HEK293 (cell line): ENCODE measurements around the gene METTL2A.
"Not testable (repeated sequence)": the region's sequence is repeated elsewhere in the genome, so short reads cannot be mapped to it uniquely, and the experiment has no call there.

Experiments
- ATF2 ChIP-seq: fragments of 450-650 bp; formaldehyde crosslinking; IDR thresholded peaks from 2 replicates; pipeline ENCODE4 v1.5.1; 2016; ENCODE audit warnings: missing biosample characterization, missing genetic modification characterization, low read depth
- CTCF ChIP-seq: fragments of 450-650 bp; formaldehyde crosslinking; IDR thresholded peaks from 2 replicates; pipeline ENCODE4 v1.5.1; 2016; ENCODE audit warnings: missing biosample characterization, missing genetic modification characterization
- KLF10 ChIP-seq: fragments of 450-650 bp; IDR thresholded peaks from 2 replicates; pipeline ENCODE4 v1.5.1; 2018; ENCODE audit warnings: missing biosample characterization, mild to moderate bottlenecking, missing genetic modification characterization
- PRDM1 ChIP-seq: fragments of 450-650 bp; formaldehyde crosslinking; IDR thresholded peaks from 2 replicates; pipeline ENCODE4; 2016; ENCODE audit warnings: missing biosample characterization, missing genetic modification characterization
- SETDB1 ChIP-seq: IDR thresholded peaks from one replicate; pipeline ENCODE4 v1.6.1; 2017; ENCODE audit warnings: mild to moderate bottlenecking, low read length, moderate library complexity, mixed read lengths; ENCODE audit not compliant: insufficient read length
- YY1 ChIP-seq: fragments of 450-650 bp; formaldehyde crosslinking; IDR thresholded peaks from 2 replicates; pipeline ENCODE4 v1.5.1; 2018; ENCODE audit warnings: missing biosample characterization, missing genetic modification characterization
- ZNF18 ChIP-seq: fragments of 450-650 bp; formaldehyde crosslinking; IDR thresholded peaks from 2 replicates; pipeline ENCODE4 v1.5.1; 2016; ENCODE audit warnings: missing biosample characterization, missing genetic modification characterization
- ZNF24 ChIP-seq: fragments of 450-650 bp; formaldehyde crosslinking; IDR thresholded peaks from 2 replicates; pipeline ENCODE4 v1.5.1; 2016; ENCODE audit warnings: missing biosample characterization, missing genetic modification characterization
- ZNF391 ChIP-seq: fragments of 450-650 bp; formaldehyde crosslinking; IDR thresholded peaks from 2 replicates; pipeline ENCODE4 v1.5.1; 2016; ENCODE audit warnings: low read depth, missing biosample characterization, missing genetic modification characterization, borderline replicate concordance
- ZNF600 ChIP-seq: fragments of 450-650 bp; formaldehyde crosslinking; IDR thresholded peaks from 2 replicates; pipeline ENCODE4 v1.5.1; 2016; ENCODE audit warnings: missing biosample characterization, missing genetic modification characterization
- ZNF624 ChIP-seq: fragments of 450-650 bp; formaldehyde crosslinking; IDR thresholded peaks from 2 replicates; pipeline ENCODE4 v1.5.1; 2017; ENCODE audit warnings: missing biosample characterization, missing genetic modification characterization
- ZNF677 ChIP-seq: fragments of 450-650 bp; IDR thresholded peaks from 2 replicates; pipeline ENCODE4 v1.5.0; 2018; ENCODE audit warnings: missing biosample characterization, mild to moderate bottlenecking, missing genetic modification characterization, moderate library complexity
- ZNF747 ChIP-seq: fragments of 450-650 bp; formaldehyde crosslinking; IDR thresholded peaks from 2 replicates; pipeline ENCODE4 v1.5.1; 2016; ENCODE audit warnings: missing biosample characterization, missing genetic modification characterization
- ZSCAN5A ChIP-seq: fragments of 450-650 bp; formaldehyde crosslinking; IDR thresholded peaks from 2 replicates; pipeline ENCODE4 v1.5.1; 2016; ENCODE audit warnings: missing biosample characterization, missing genetic modification characterization

- TF ChIP-seq ATF2 (tag by site-specific recombination); ZNF18 (tag by site-specific recombination); CTCF (tag by site-specific recombination); ZSCAN5A (tag by site-specific recombination); YY1 (tag by site-specific recombination); PRDM1 (tag by site-specific recombination); SETDB1; ZNF24 (tag by site-specific recombination); ZNF677 (tag by site-specific recombination); ZNF747; KLF10 (tag by site-specific recombination); ZNF391; ZNF624 (tag by site-specific recombination); ZNF600 (tag by site-specific recombination): not testable (repeated sequence)
These were observed 10.6 kb upstream of the METTL2A start for GRCh38 chr17:62413090-62413489.
